ENCODE results near the gene TRIM49C. TPM values are rescaled to one million over a fixed set of nuclear protein-coding genes. Genes with fewer than 3 reads are reported as not detected.
"Not testable (repeated sequence)": the region's sequence is repeated elsewhere in the genome, so short reads cannot be mapped to it uniquely, and the experiment has no call there.

The TRIM49C gene
- total RNA-seq (2014; rRNA removed; shearing (Covaris generic)): not detected in 2 replicates

GRCh38 chr11:90030806-90031205 is at the start of gene TRIM49C:
Gene TRIM49C, plus strand, starts transcription at chr11:90031106. Its CDS starts 4,106 bp downstream, at chr11:90035212.
- H3K4me3 ChIP-seq; H3K36me3 ChIP-seq; H3K27ac ChIP-seq; H3K9me3 ChIP-seq (replicated peaks); DNase-seq (ENCODE audit: low read depth in 1 of 2, low spot score in 2 of 2); H3K4me1 ChIP-seq (replicated peaks); H3K27me3 ChIP-seq (replicated peaks): not testable (repeated sequence)

GRCh38 chr11:90024184-90024583 is 6.7 kb upstream of the TRIM49C start:
- DNase-seq (ENCODE audit: low read depth in 1 of 2, low spot score in 2 of 2); H3K36me3 ChIP-seq; H3K27me3 ChIP-seq (replicated peaks); H3K4me3 ChIP-seq; H3K4me1 ChIP-seq (replicated peaks); H3K9me3 ChIP-seq (replicated peaks); H3K27ac ChIP-seq: not testable (repeated sequence)

GRCh38 chr11:90051591-90052209 is 20.8 kb downstream of the TRIM49C start:
- DNase-seq (ENCODE audit: low read depth in 1 of 2, low spot score in 2 of 2); H3K27me3 ChIP-seq (replicated peaks); H3K27ac ChIP-seq; H3K4me3 ChIP-seq; H3K4me1 ChIP-seq (replicated peaks); H3K9me3 ChIP-seq (replicated peaks); H3K36me3 ChIP-seq: not testable (repeated sequence)

GRCh38 chr11:90052311-90052710 is 21.4 kb downstream of the TRIM49C start:
- not testable (repeated sequence) for H3K4me3 ChIP-seq; H3K27me3 ChIP-seq (replicated peaks); H3K27ac ChIP-seq; H3K9me3 ChIP-seq (replicated peaks); H3K4me1 ChIP-seq (replicated peaks); DNase-seq (ENCODE audit: low read depth in 1 of 2, low spot score in 2 of 2); H3K36me3 ChIP-seq

GRCh38 chr11:90053545-90053944 is 22.6 kb downstream of the TRIM49C start:
- not testable (repeated sequence) for H3K4me1 ChIP-seq (replicated peaks); H3K4me3 ChIP-seq; H3K27me3 ChIP-seq (replicated peaks); H3K27ac ChIP-seq; H3K36me3 ChIP-seq; H3K9me3 ChIP-seq (replicated peaks); DNase-seq (ENCODE audit: low read depth in 1 of 2, low spot score in 2 of 2)

- H3K9me3 ChIP-seq (replicated peaks): not testable (repeated sequence)
These were observed 54.7 kb downstream of the TRIM49C start, which contains the start of gene UBTFL1 for GRCh38 chr11:90085650-90086049. Gene UBTFL1, plus strand, starts transcription at chr11:90085950. Its CDS starts 0 bp downstream, at chr11:90085950.

GRCh38 chr11:90088731-90089130 is 57.8 kb downstream of the TRIM49C start:
- not testable (repeated sequence) for H3K27me3 ChIP-seq (replicated peaks); H3K36me3 ChIP-seq; DNase-seq (ENCODE audit: low read depth in 1 of 2, low spot score in 2 of 2); H3K4me3 ChIP-seq; H3K27ac ChIP-seq; H3K9me3 ChIP-seq (replicated peaks); H3K4me1 ChIP-seq (replicated peaks)

More at GRCh38 chr11:90085650-90086049, 54.7 kb downstream of the TRIM49C start, which contains the start of gene UBTFL1:
- H3K4me3 ChIP-seq; H3K36me3 ChIP-seq; DNase-seq (ENCODE audit: low read depth in 1 of 2, low spot score in 2 of 2); H3K27ac ChIP-seq; H3K4me1 ChIP-seq (replicated peaks); H3K27me3 ChIP-seq (replicated peaks): not testable (repeated sequence)

Other genes with a start within 250 kb of the TRIM49C start
- gene TRIM49, start 222.5 kb upstream of the TRIM49C start, total RNA-seq (2014; rRNA removed; shearing (Covaris generic)): not detected in 2 replicates
- gene TRIM64B, start 152.6 kb upstream of the TRIM49C start, total RNA-seq (2014; rRNA removed; shearing (Covaris generic)): not detected in 2 replicates
- gene TRIM49D1, start 108.9 kb upstream of the TRIM49C start, total RNA-seq (2014; rRNA removed; shearing (Covaris generic)): not detected in 2 replicates
- gene TRIM49D2, start 107.0 kb upstream of the TRIM49C start, total RNA-seq (2014; rRNA removed; shearing (Covaris generic)): not detected in 2 replicates
- not detected in 2 replicates for gene TRIM64, start 65.1 kb upstream of the TRIM49C start, total RNA-seq (2014; rRNA removed; shearing (Covaris generic))
- gene UBTFL1, start 54.8 kb downstream of the TRIM49C start, total RNA-seq (2014; rRNA removed; shearing (Covaris generic)): not detected in 2 replicates
- gene NAALAD2, start 103.6 kb downstream of the TRIM49C start, total RNA-seq (2014; rRNA removed; shearing (Covaris generic)): not detected in 2 replicates
- 27.0 and 29.5 TPM in 2 replicates for gene CHORDC1, start 191.9 kb downstream of the TRIM49C start, total RNA-seq (2014; rRNA removed; shearing (Covaris generic))